HG02610 (cell line): ENCODE measurements around the gene WNT9B.

ENCODE experiments used
- ATAC-seq: cut with Tn5 transposase; IDR thresholded peaks from one replicate; pipeline ENCODE4 v1.9.1; 2021; ENCODE audit warnings: mild to moderate bottlenecking, moderate library complexity; ENCODE audit not compliant: unreplicated experiment

Gene WNT9B

GRCh38 chr17:46853896-46854444 is 2.6 kb downstream of the WNT9B start:
- ATAC-seq = no peak

- no peak for ATAC-seq
Observed at GRCh38 chr17:46854515-46854914, 3.1 kb downstream of the WNT9B start.

- ATAC-seq = no peak
Observed at GRCh38 chr17:46854948-46855347, 3.6 kb downstream of the WNT9B start.

- ATAC-seq = no peak
Observed at GRCh38 chr17:46857600-46857999, 6.2 kb downstream of the WNT9B start.

GRCh38 chr17:46859996-46860395 is 8.6 kb downstream of the WNT9B start:
- no peak for ATAC-seq

GRCh38 chr17:46862949-46863348 is 11.6 kb downstream of the WNT9B start:
- ATAC-seq = no peak

- no peak for ATAC-seq
Observed at GRCh38 chr17:46863383-46864121, 12.2 kb downstream of the WNT9B start.

- ATAC-seq = no peak
Observed at GRCh38 chr17:46865100-46865499, 13.7 kb downstream of the WNT9B start.

GRCh38 chr17:46866325-46866724 is 14.9 kb downstream of the WNT9B start:
- no peak for ATAC-seq

GRCh38 chr17:46866747-46867146 is 15.4 kb downstream of the WNT9B start:
- no peak for ATAC-seq

GRCh38 chr17:46868689-46869187 is 17.4 kb downstream of the WNT9B start:
- no peak for ATAC-seq

GRCh38 chr17:46869296-46869695 is 17.9 kb downstream of the WNT9B start:
- no peak for ATAC-seq

- ATAC-seq = no peak
Observed at GRCh38 chr17:46869975-46870803, 18.8 kb downstream of the WNT9B start.

GRCh38 chr17:46872421-46872820 is 21.0 kb downstream of the WNT9B start:
- no peak for ATAC-seq

- no peak for ATAC-seq
Observed at GRCh38 chr17:46873941-46874645, 22.7 kb downstream of the WNT9B start.

GRCh38 chr17:46874906-46875305 is 23.5 kb downstream of the WNT9B start:
- ATAC-seq = no peak

- ATAC-seq = no peak
Observed at GRCh38 chr17:46875849-46876352, 24.5 kb downstream of the WNT9B start.

GRCh38 chr17:46876353-46876887 is 25.0 kb downstream of the WNT9B start:
- ATAC-seq = no peak

- ATAC-seq = no peak
Observed at GRCh38 chr17:46876926-46877325, 25.5 kb downstream of the WNT9B start.

- no peak for ATAC-seq
Observed at GRCh38 chr17:46877466-46877865, 26.1 kb downstream of the WNT9B start.

- no peak for ATAC-seq
Observed at GRCh38 chr17:46878055-46878454, 26.7 kb downstream of the WNT9B start.
